GM19025 (cell line): ENCODE measurements around the gene FAM110D.
A peak's percentile ranks its signal among the peaks of the same experiment; 100 is the strongest.

Experiments used
- ATAC-seq: cut with Tn5 transposase; IDR thresholded peaks from one replicate; pipeline ENCODE4 v1.9.1; 2021; ENCODE audit warnings: mild to moderate bottlenecking, low read depth, moderate library complexity; ENCODE audit not compliant: unreplicated experiment

Gene FAM110D

GRCh38 chr1:26160527-26161414, 1.9 kb downstream of the FAM110D start:
- ATAC-seq: no peak

GRCh38 chr1:26161415-26162219, 2.7 kb downstream of the FAM110D start:
- no peak for ATAC-seq

- ATAC-seq: no peak
Observed at GRCh38 chr1:26162220-26162709, 3.4 kb downstream of the FAM110D start.

- ATAC-seq: no peak
Observed at GRCh38 chr1:26163684-26164035, 4.8 kb downstream of the FAM110D start.

GRCh38 chr1:26164036-26164860, 5.4 kb downstream of the FAM110D start:
- ATAC-seq: no peak

DNA sequence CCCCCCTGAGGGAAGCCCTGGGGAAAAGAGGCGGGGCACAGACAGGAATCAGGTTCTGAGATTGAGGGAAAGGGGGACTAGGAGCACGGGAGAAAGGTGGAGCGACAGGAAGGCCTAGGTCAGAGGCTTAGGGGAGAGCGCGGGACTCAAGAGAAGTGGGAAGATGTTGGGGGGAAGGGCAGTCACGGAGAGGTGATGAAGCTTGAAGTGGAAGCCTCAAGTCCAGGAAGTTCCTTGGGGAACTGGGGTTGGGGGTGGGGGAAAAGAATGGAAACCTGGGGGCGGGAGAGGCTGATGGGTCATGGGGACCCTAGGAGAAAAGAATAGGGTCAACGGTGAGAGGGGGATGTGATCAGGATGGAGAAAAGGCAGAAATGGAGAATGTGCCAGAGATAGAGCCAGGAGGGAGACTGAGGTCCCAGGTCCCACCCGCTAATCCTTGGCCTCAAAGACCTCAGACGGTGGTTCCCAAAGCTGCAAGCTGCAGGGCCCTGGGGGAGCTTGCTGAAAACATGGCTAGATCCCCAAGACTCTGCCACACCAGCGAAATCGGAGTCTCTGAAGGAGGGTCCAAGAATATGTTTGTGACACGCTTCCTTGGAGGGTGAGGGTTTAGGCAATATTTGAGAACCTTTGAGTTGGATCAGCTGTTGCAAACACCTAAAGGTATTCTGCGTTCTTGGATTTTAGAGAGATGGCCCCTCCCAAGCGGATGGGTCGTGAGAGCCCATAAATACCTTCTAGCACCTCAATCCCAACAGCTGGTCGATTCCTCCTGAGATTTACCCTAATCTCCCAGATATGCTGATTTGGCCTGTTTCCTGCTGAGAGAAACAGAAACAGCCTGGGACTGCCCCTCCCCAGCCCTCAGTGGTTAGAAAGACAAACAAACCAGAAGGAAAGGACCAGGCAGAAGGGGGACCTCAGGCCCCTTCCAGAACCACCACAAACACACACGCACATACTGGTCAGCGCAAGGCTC, 6.3 kb downstream of the FAM110D start:
- ATAC-seq: no peak

DNA sequence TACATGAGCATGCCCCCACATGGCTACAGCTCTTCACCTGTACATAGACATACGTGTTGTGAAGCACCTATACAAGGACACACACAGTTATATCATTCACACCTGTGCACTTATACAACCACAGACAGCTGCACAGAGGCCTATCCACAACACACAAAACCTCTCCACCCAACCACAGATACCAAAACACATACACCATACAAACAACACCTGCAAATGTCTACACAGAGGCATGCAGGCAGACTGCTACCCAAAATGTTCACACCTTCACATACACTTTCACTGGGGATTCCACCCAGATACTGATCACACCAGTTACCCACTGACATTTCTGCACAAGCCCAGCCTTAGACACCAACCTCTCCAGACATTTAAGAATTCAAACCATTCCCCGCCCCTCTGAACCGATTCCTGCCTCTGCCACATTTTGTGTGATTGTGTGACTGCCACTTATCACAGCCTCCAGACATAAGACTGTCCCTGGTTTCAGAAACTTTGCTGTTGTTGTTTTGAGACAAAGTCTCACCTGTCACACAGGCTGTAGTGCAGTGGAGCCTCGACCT, 7.9 kb downstream of the FAM110D start:
- no peak for ATAC-seq

DNA sequence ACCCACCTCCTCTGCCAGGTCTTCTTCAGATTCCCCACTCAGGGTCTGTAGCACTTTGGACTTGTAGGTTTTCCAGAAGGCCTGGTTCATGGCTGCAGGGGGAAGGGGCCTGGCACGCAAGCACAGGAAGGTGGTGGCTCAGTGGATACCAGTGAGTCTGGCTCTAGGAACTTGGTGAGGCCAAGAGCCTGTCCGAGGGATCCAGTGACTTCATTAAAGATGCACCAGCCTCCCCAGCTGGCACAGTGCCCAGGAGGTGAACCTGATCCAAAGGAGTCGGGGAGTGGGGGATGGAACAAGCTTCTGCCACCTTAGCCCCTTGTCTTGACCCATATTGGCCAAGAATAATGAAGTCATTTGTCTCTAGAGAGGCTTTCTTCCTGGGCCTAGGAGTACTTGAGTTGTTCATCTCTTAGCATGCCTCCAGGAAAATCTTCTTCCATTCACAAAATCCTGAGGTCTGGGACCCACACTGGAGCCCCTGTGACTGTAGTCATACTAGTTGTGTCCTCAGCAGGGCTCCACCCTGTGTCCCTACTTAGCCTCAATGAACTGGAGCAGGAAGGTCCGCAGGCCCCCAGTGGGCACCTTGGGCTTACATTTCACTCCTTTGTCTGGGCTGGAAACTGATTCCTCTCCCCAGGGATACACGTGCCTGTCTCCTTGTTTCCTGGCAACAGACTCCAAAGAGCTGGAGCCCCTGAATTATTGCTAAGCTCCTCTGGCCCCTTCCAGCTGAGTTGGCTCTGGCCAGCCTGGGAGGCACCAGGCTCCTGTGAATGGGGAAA, 9.7 kb downstream of the FAM110D start, which contains the start of gene C1orf232:
TSS of gene C1orf232 (minus strand) at position 554 of the 788 bp plus-strand sequence. CDS start at position 90, 464 bp downstream.
- no peak for ATAC-seq

DNA sequence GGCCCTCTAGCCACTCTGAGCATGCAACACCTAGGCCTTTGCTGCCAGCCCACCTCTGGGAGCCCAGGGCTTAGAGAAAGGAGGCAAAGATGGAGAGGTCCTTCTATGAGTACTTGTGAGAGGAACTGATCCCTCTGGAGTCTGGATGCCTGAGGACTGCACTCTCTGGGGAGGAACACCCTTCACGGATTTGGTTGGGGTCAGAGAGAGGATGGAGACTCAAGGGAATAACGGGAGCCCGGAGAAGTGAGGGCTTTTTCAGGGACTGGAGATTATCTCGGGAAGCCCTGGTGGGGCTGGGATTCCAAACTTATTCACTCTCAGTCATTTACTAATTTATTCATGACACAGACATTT, 10.3 kb downstream of the FAM110D start:
- ATAC-seq: no peak

- ATAC-seq: peak; percentile 94
Observed at GRCh38 chr1:26169669-26170471, 11.0 kb downstream of the FAM110D start, which contains the start of gene ZNF593. ZNF593 (plus strand) TSS chr1:26169908; CDS start chr1:26169984, 76 bp downstream.

DNA sequence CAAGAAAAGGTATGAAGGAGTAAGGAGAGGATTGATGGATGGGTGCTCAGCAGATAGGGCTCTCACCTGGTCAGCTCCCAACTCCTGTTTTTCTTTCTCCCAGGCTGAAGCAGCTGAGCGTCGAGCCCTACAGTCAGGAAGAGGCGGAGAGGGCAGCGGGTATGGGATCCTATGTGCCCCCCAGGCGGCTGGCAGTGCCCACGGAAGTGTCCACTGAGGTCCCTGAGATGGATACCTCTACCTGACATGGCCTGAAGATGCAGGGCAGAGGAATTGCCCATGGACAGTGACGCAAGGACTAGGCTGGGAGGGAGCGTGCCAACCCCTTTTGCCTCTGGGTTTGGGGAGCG, 11.6 kb downstream of the FAM110D start:
- ATAC-seq: no peak

DNA sequence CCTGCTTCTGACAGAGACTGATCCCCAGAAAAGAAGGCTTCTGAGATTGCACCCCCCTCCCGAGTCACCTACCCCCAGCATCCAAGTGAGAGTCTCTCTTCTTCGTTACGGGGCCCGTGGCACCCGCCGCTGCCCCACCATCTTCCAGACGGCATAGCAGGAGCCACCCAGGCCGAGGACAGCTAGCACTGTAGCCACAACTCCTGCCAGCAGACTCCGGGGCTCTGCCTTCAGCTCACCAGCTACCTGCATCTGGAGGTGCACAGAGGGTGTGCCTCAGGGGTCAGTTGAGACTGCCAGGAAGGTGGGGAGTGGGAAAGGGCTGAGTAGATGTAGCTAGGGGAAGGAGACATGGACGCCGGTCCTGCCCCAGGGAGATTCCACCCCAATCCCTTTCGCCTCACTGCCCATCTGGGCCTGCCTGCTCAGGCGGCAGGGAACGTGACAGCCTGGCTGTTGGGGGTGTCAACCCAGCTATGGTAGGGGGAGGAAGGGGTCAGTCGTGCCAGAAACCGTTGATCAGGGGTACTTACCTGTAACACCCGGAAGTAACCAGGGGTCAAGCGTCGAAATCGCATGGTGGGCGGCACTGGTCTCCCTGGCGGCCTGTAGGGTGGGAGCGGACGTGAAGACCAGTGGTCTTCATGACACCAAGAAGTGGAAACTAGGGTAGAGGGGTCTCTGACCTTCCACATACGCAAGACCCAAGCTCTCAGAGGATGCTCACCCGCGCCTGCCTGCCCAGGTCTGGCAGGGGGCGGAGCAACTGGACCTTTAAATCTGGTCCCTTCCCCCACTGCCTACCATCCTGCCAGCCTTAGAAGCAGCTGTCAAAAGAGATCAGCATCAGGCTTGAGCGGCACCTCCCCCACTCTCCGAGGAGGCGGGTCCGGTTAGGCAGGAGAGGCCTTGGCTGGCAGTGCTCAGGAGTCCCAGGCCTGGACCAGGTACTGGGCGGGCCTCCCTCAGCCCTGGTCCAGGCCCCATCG, 12.5 kb downstream of the FAM110D start, which contains the start of gene ZNF593OS:
TSS of gene ZNF593OS (minus strand) at position 749 of the 989 bp plus-strand sequence. CDS start at position 578, 171 bp downstream.
- ATAC-seq: no peak

DNA sequence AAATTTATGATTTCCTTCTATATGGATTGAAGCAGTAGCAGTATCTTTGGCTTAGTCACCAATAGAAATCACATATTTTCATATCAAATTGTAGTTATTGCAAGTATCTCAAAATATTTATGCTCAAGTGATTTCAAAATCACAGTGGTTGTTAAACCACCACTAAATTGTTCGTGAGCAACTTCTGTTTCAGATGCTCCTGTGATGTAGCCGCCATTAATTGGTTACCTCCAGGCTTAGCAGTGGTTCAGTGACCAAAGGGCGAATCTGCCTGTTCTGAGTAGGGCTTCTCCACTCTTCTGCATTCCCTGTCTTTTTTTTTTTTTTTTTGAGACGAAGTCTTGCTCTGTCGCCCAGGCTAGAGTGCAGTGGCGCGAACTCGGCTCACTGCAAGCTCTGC, 16.5 kb downstream of the FAM110D start:
- no peak for ATAC-seq

DNA sequence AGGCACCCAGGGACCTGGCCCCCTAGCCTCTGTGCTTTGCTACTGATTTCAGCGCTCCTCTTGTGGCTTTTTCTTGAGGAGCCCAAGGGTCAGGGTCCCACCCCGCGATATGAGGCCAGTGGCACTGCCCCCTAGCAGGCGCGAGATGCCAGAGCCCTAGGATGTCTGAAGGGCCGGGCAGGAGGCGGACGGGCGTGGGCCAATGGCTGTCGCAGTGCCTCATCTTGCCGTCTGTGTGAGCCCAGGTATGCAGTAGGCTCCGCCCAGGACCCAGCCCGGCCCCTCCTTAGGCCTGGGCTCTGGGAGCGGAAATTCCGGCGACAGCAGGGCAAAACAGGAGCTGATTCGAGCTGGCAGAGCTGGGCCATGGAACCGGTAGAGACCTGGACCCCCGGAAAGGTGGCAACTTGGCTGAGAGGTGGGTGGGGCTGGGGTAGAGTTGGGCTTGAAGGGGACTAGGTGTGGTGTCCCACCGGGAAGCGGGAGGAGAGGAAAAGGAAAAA, 18.4 kb downstream of the FAM110D start, which contains the start of gene CNKSR1:
TSS of gene CNKSR1 (plus strand) at position 310 of the 503 bp plus-strand sequence. CDS start at position 367, 57 bp downstream.
- no peak for ATAC-seq

DNA sequence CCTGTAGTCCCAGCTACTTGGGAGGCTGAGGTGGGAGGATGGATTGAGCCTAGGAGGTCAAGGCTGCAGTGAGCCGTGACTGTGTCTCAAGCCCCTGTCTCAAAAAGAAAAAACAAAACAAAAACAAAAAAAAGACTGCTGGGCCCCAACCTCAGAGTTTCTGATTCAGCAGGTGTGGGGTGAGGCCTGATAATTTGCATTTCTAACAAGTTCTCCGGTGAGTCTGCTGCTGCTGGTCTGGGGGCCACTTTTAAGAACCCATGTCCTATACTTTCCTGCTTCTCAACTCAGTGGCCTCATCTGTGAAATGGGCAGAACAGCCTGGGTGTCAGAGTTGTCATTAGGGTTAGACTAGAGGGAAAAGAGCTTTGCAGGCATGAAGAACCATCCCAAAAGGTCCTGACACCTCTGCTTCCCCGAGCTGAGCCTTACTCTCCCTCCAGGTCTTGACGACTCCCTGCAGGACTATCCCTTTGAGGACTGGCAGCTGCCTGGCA, 21.2 kb downstream of the FAM110D start:
- no peak for ATAC-seq
